HepG2 (cell line): ENCODE measurements around the gene UCHL3. TPM values are rescaled to one million over a fixed set of nuclear protein-coding genes. Genes with fewer than 3 reads are reported as not detected.

Experiments
- ATAC-seq: fragments of 200-7000 bp; cut with Tn5 transposase; 3 replicates; pipeline ENCODE4 v1.9.1; 2020; ENCODE audit warnings: mild to moderate bottlenecking, moderate library complexity
- BruUV-seq: library from RNA; stranded (reverse); fragments of 400-500 nt; replicated peaks from 2 replicates; lab custom pipeline; 2021; lab: Mats Ljungman, UMichigan
- CTCF ChIA-PET: fragments of 300-600 bp; formaldehyde crosslinking; extraction: SDS; loops from one replicate; lab custom pipeline; 2021; ENCODE audit warnings: low total read pairs, inconsistent platforms, low intra/inter-chr PET ratio; lab: Yijun Ruan, JAX
- POLR2A ChIA-PET: fragments of 350-600 bp; sonication (Branson Sonifier 250); formaldehyde crosslinking; loops from one replicate; lab custom pipeline; 2020; ENCODE audit warnings: antibody characterized with exemption, inconsistent platforms; lab: Yijun Ruan, JAX
- DNase-seq: peaks from one replicate; pipeline ENCODE4 v3.0.0-alpha.2; 2015; ENCODE audit warnings: low spot score
- FAIRE-seq: peaks from 3 replicates; lab custom pipeline; 2011; peaks lifted over from hg19 to GRCh38; lab: Jason Lieb, UNC
- H2AFZ ChIP-seq: one replicate; pipeline ENCODE4 v1.6.1; 2011; ENCODE audit warnings: low read length, inconsistent platforms
- H3K27ac ChIP-seq: fragments of 300-600 bp; 3 replicates; pipeline ENCODE4 v1.8.0; 2011; ENCODE audit warnings: mixed run types, mild to moderate bottlenecking, mixed read lengths, low read length, inconsistent platforms; ENCODE audit not compliant: insufficient read depth; ENCODE audit errors: extremely low read length
- H3K27me3 ChIP-seq, 2 experiments: fragments of 200-600 bp in 1 of 2; 2 replicates in 1 of 2; 3 replicates in 1 of 2; pipeline versions ENCODE4 v1.6.0 to v1.8.0; 2011; ENCODE audit warnings: low read length in 2 of 2, mild to moderate bottlenecking in 2 of 2, moderate library complexity in 2 of 2, inconsistent platforms in 1 of 2; ENCODE audit not compliant: insufficient read depth in 2 of 2, control insufficient read depth in 1 of 2
- H3K36me3 ChIP-seq, 2 experiments: fragments of 200-600 bp in 1 of 2; replicated peaks in 1 of 2; 2 replicates in 1 of 2; 3 replicates in 1 of 2; pipeline versions ENCODE4 v1.5.1 to v1.8.0; 2011; ENCODE audit warnings: low read length in 2 of 2, inconsistent platforms in 1 of 2; ENCODE audit not compliant: insufficient read depth in 2 of 2, control insufficient read depth in 1 of 2
- H3K4me1 ChIP-seq: 2 replicates; pipeline ENCODE4 v1.5.1; 2012; ENCODE audit warnings: low read length, inconsistent platforms; ENCODE audit not compliant: insufficient read depth
- H3K4me2 ChIP-seq: 2 replicates; pipeline ENCODE4 v1.6.0; 2011; ENCODE audit warnings: low read depth, low read length, inconsistent platforms
- H3K4me3 ChIP-seq, 3 experiments: fragments of 200-600 bp in 1 of 3; sonication (generic), shearing (Covaris generic) in 1 of 3; replicated peaks in 1 of 3; 2 replicates each; pipeline ENCODE4 v1.5.1; 2011 to 2016; ENCODE audit warnings: low read length in 3 of 3, inconsistent platforms in 2 of 3, low read depth in 2 of 3, mild to moderate bottlenecking in 2 of 3, control low read depth in 1 of 3, mixed read lengths in 1 of 3; ENCODE audit not compliant: insufficient read depth in 1 of 3
- H3K79me2 ChIP-seq: one replicate; pipeline ENCODE4 v1.6.1; 2011; ENCODE audit warnings: low read length, inconsistent platforms; ENCODE audit not compliant: insufficient read depth
- H3K9ac ChIP-seq: 2 replicates; pipeline ENCODE4 v1.6.0; 2011; ENCODE audit warnings: mild to moderate bottlenecking, low read depth, low read length, inconsistent platforms; ENCODE audit not compliant: insufficient read depth
- H3K9me3 ChIP-seq: 2 replicates; pipeline ENCODE4 v1.5.1; 2012; ENCODE audit warnings: mild to moderate bottlenecking, low read length
- H4K20me1 ChIP-seq: 2 replicates; pipeline ENCODE4 v1.6.0; 2011; ENCODE audit warnings: inconsistent platforms, mild to moderate bottlenecking, low read length, moderate library complexity; ENCODE audit not compliant: insufficient read depth
- ARNT2 ChIP-seq: sonication (generic); formaldehyde crosslinking; IDR thresholded peaks from 2 replicates; pipeline ENCODE4 v1.8.0; 2022; ENCODE audit warnings: mild to moderate bottlenecking, low read depth, missing genetic modification reagents, moderate library complexity
- ARNTL ChIP-seq: sonication (generic); formaldehyde crosslinking; IDR thresholded peaks from 2 replicates; pipeline ENCODE4 v1.4.0; 2020; ENCODE audit warnings: mild to moderate bottlenecking, missing genetic modification reagents
- FOXM1 ChIP-seq: sonication (generic); formaldehyde crosslinking; IDR thresholded peaks from 2 replicates; pipeline ENCODE4 v1.5.0; 2020; ENCODE audit warnings: missing genetic modification reagents
- KLF9 ChIP-seq: IDR thresholded peaks from 2 replicates; pipeline ENCODE4 v1.6.1; 2016; ENCODE audit warnings: low read depth
- PHF5A ChIP-seq: IDR thresholded peaks from one replicate; pipeline ENCODE4 v1.6.1; 2018; ENCODE audit warnings: low read depth, missing genetic modification reagents; ENCODE audit not compliant: unreplicated experiment
- RFX1 ChIP-seq: fragments of 450-650 bp; IDR thresholded peaks from 2 replicates; pipeline ENCODE4 v1.6.1; 2017
- YY1 ChIP-seq: IDR thresholded peaks from 2 replicates; pipeline ENCODE4 v1.6.1; 2011; ENCODE audit warnings: low read length, low read depth, moderate library complexity, mild to moderate bottlenecking; ENCODE audit not compliant: insufficient read depth, insufficient replicate concordance
- ZMAT3 ChIP-seq: sonication (generic); formaldehyde crosslinking; conservative IDR thresholded peaks from 2 replicates; pipeline ENCODE4 v1.7.0; 2021; ENCODE audit warnings: missing genetic modification reagents
- ZNF615 ChIP-seq: sonication (generic); formaldehyde crosslinking; IDR thresholded peaks from 2 replicates; pipeline ENCODE4 v1.5.0; 2020; ENCODE audit warnings: mild to moderate bottlenecking, missing genetic modification reagents, borderline replicate concordance
- WGBS: methylation state at CpG from one replicate; pipeline ENCODE4 v1.1.6; 2017; ENCODE audit warnings: low lambda C conversion rate; 5-methylcytosine and 5-hydroxymethylcytosine counted together
- in situ Hi-C: cut with HindIII; loops from 2 replicates; pipeline ENCODE4 v1.10.0; 2017; ENCODE audit warnings: low pct_unique_long_range_greater_than_20kb; ENCODE audit not compliant: extremely low pct_ligation_motif_present
- intact Hi-C: fragments of 100-400 bp; cut with micrococcal nuclease; formaldehyde crosslinking; loops from one replicate; pipeline ENCODE4 v1.10.0; 2022; ENCODE audit not compliant: unreplicated experiment
- polyA plus RNA-seq, 8 experiments: library from polyadenylated mRNA; depleted of rRNA in 3 of 8; stranded (reverse) in 7 of 8; unstranded in 1 of 8; fragments of >200 nt; fragmentation: Illumina TruSeq in 4 of 8; extraction: Trizol in 4 of 8; gene quantifications; 2 replicates each; pipeline versions ENCODE4 v1.2.1 to v1.2.3, GENCODE V29; 2011 to 2016; ENCODE audit warnings: low read depth in 4 of 8, missing spikeins in 1 of 8, mixed read lengths in 1 of 8; ENCODE audit not compliant: insufficient read depth in 1 of 8
- total RNA-seq, 5 experiments: library from RNA; depleted of rRNA; stranded (reverse); fragments of >200 nt; fragmentation: Illumina TruSeq; extraction: Trizol; gene quantifications; 2 replicates each; pipeline ENCODE4 v1.2.3, GENCODE V29; 2016; ENCODE audit warnings: low read depth in 1 of 5
- TF ChIP-seq, protein P1 (sequence below): sonication (generic); formaldehyde crosslinking; IDR thresholded peaks from 2 replicates; pipeline ENCODE4 v1.4.0; 2020; ENCODE audit warnings: mild to moderate bottlenecking, low read depth, missing genetic modification reagents
- TF ChIP-seq, protein P2 (sequence below): sonication (generic); formaldehyde crosslinking; IDR thresholded peaks from 2 replicates; pipeline ENCODE4 v1.5.0; 2020; ENCODE audit warnings: mild to moderate bottlenecking, low read depth, missing genetic modification reagents, borderline replicate concordance
- TF ChIP-seq, protein P3 (sequence below): IDR thresholded peaks from 2 replicates; pipeline ENCODE4 v1.6.1; 2016

UCHL3 gene
- total and polyA plus RNA-seq, 2 of the 13 experiments (the other 11 are each of a cell fraction or from before 2014, with no cell fraction given), result 36.2 to 93.3 TPM

DNA sequence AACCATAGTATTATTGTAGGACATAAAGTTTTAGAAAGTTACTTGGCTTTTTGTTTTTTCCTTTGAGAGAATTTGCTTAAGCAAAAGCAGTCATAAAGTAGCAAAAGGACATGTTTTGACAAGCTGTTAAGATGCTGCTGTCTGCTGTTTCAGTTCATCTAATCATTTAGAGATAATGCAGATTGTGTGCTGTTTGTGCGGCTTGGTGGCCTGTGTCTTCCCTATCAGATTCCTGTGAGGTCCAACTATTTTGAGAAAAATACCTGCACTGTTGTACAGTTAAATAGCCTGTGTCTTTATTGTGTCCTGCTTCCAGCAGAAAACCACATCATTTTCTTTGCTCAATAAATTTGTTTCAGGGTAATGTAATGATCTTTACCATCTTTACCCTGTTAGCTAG lies 20.0 kb downstream of the UCHL3 start:
- Histone ChIP-seq H3K27me3 (no peaks in the 10 kb centered on the region), H3K4me2 (no peak overlapping the region), H4K20me1 (no peaks in the 10 kb centered on the region), H3K36me3 (peaks cover 2 to 34% of the 10 kb centered on the region in 2 experiments; a peak in 4 of 5 replicates), H3K9me3 (no peaks in the 10 kb centered on the region), H3K79me2 (no peaks in the 10 kb centered on the region), H3K4me1 (no peaks in the 10 kb centered on the region), H3K27ac (no peak overlapping the region), H3K9ac (no peak overlapping the region), H2AFZ (no peak overlapping the region), H3K4me3 (no peak overlapping the region)
- in situ Hi-C loops (no loop called here), intact Hi-C loops (loop anchor here (5.0 kb wide), 1 partner anchor 68 kb away; the partner anchor contains the start of gene LMO7)
- BruUV-seq, result no TSS peak
- no peak for ATAC-seq
- TF ChIP-seq, protein P1, sequence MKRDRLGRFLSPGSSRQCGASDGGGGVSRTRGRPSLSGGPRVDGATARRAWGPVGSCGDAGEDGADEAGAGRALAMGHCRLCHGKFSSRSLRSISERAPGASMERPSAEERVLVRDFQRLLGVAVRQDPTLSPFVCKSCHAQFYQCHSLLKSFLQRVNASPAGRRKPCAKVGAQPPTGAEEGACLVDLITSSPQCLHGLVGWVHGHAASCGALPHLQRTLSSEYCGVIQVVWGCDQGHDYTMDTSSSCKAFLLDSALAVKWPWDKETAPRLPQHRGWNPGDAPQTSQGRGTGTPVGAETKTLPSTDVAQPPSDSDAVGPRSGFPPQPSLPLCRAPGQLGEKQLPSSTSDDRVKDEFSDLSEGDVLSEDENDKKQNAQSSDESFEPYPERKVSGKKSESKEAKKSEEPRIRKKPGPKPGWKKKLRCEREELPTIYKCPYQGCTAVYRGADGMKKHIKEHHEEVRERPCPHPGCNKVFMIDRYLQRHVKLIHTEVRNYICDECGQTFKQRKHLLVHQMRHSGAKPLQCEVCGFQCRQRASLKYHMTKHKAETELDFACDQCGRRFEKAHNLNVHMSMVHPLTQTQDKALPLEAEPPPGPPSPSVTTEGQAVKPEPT (CRISPR knock-in tag), result no peak
- WGBS, result 100% methylated on average over 1 of the region's 1 CpG
- DNase-seq, result no peak
- CTCF ChIA-PET, result no interaction called here
- FAIRE-seq, result no peak
- POLR2A ChIA-PET, result no interaction called here

DNA sequence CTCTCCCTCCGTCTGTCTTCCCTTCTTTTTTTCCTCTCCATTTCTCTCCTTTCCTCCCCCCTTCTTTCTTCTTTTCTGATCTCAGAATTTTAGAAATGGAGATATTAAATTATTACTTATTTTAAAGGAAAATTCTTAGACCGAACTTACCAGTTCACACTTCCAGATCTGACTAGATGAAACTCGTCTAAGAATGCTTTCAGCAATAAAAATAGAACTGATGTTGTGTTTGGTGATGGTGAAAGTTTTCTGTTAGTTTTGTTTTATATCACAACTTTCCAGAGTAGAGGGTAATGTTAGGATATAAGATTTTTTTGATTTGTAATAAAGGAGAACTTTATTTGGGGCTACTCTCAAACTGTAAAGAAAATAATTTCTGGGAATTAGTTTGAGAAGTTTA lies 29.9 kb downstream of the UCHL3 start:
- no peaks in the 10 kb centered on the region for H3K79me2 ChIP-seq

More for the DNA sequence above, 29.9 kb downstream of the UCHL3 start:
- Histone ChIP-seq H3K9me3 (no peaks in the 10 kb centered on the region), H2AFZ (no peak overlapping the region), H3K36me3 (peaks cover 0 to 9% of the 10 kb centered on the region in 2 experiments; a peak in 1 of 5 replicates), H3K27ac (no peak overlapping the region), H3K4me1 (no peaks in the 10 kb centered on the region), H3K4me3 (no peak overlapping the region), H3K9ac (no peak overlapping the region), H3K27me3 (no peaks in the 10 kb centered on the region), H4K20me1 (no peaks in the 10 kb centered on the region), H3K4me2 (no peak overlapping the region)
- POLR2A ChIA-PET, result no interaction called here
- DNase-seq (no peak), ATAC-seq (no peak), FAIRE-seq (no peak)
- no TSS peak for BruUV-seq
- no peak for TF ChIP-seq ARNT2 (CRISPR knock-in tag)
- TF ChIP-seq ZMAT3 (CRISPR knock-in tag), result no peak
- TF ChIP-seq, protein P2, sequence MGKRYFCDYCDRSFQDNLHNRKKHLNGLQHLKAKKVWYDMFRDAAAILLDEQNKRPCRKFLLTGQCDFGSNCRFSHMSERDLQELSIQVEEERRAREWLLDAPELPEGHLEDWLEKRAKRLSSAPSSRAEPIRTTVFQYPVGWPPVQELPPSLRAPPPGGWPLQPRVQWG (CRISPR knock-in tag), result no peak
- no peak for TF ChIP-seq YY1
- TF ChIP-seq PHF5A (CRISPR knock-in tag), result no peak
- TF ChIP-seq, protein P3, sequence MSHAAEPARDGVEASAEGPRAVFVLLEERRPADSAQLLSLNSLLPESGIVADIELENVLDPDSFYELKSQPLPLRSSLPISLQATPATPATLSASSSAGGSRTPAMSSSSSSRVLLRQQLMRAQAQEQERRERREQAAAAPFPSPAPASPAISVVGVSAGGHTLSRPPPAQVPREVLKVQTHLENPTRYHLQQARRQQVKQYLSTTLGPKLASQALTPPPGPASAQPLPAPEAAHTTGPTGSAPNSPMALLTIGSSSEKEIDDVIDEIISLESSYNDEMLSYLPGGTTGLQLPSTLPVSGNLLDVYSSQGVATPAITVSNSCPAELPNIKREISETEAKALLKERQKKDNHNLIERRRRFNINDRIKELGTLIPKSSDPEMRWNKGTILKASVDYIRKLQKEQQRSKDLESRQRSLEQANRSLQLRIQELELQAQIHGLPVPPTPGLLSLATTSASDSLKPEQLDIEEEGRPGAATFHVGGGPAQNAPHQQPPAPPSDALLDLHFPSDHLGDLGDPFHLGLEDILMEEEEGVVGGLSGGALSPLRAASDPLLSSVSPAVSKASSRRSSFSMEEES, result no peak
- TF ChIP-seq ZNF615 (CRISPR knock-in tag), result no peak
- no peak for TF ChIP-seq ARNTL
- no peak for TF ChIP-seq RFX1
- TF ChIP-seq FOXM1 (CRISPR knock-in tag), result no peak
- TF ChIP-seq KLF9 (CRISPR knock-in tag), result no peak
- in situ Hi-C loops (no loop called here), intact Hi-C loops (no loop called here)
- 95% methylated on average over 3 of the region's 3 CpGs for WGBS
- CTCF ChIA-PET, result no interaction called here
